CD4-positive, alpha-beta T cell (primary cell): ENCODE measurements around the gene OR5AU1. TPM values are rescaled to one million over a fixed set of nuclear protein-coding genes. Genes with fewer than 3 reads are reported as not detected.

Source experiments
- ATAC-seq: fragments of 200-7000 bp; cut with Tn5 transposase; one replicate; pipeline ENCODE4 v1.10.0; 2022; ENCODE audit warnings: mild to moderate bottlenecking; ENCODE audit not compliant: poor library complexity
- CTCF ChIA-PET: fragments of 350-600 bp; sonication (Branson Sonifier 250); formaldehyde crosslinking; loops from one replicate; lab custom pipeline; 2021; ENCODE audit warnings: antibody characterized with exemption, inconsistent platforms; lab: Charles Lee
- POLR2A ChIA-PET: fragments of 350-600 bp; sonication (Branson Sonifier 250); formaldehyde crosslinking; loops from one replicate; lab custom pipeline; 2021; ENCODE audit warnings: antibody characterized with exemption, inconsistent platforms; lab: Charles Lee
- DNase-seq, 14 experiments: peaks; one replicate each; pipeline ENCODE4 v3.0.0-alpha.2; 2013 to 2020; ENCODE audit warnings: mixed read lengths in 2 of 14
- H3K27ac ChIP-seq, 2 donors: one replicate each; pipeline versions ENCODE4 v1.5.1 to v1.7.0; 2013; ENCODE audit warnings: low read length in 2 of 2, low read depth in 1 of 2, mild to moderate bottlenecking in 1 of 2
- H3K27me3 ChIP-seq, 2 experiments: 1 replicate in 1 of 2; 2 replicates in 1 of 2; pipeline versions ENCODE4 v1.6.1 to v1.7.0; 2013; ENCODE audit warnings: low read length in 2 of 2, control low read depth in 1 of 2, mild to moderate bottlenecking in 1 of 2, moderate library complexity in 1 of 2; ENCODE audit not compliant: insufficient read depth in 2 of 2, control insufficient read depth in 1 of 2
- H3K36me3 ChIP-seq: one replicate; pipeline ENCODE4 v1.6.1; 2013; ENCODE audit warnings: low read length, control low read depth; ENCODE audit not compliant: insufficient read depth
- H3K4me1 ChIP-seq: one replicate; pipeline ENCODE4 v1.6.1; 2013; ENCODE audit warnings: low read length, control low read depth; ENCODE audit not compliant: insufficient read depth
- H3K4me3 ChIP-seq: one replicate; pipeline ENCODE4 v1.5.1; 2013; ENCODE audit warnings: mild to moderate bottlenecking, low read length, moderate library complexity
- H3K9me3 ChIP-seq, 2 experiments: 1 replicate in 1 of 2; 2 replicates in 1 of 2; pipeline versions ENCODE4 v1.6.1 to v1.7.0; 2013; ENCODE audit warnings: low read length in 2 of 2, mild to moderate bottlenecking in 2 of 2, control low read depth in 1 of 2, moderate library complexity in 1 of 2; ENCODE audit not compliant: control insufficient read depth in 1 of 2, insufficient read depth in 1 of 2
- H3K27ac Mint-ChIP-seq: one replicate; pipeline ENCODE4 v1.8.0; 2020; ENCODE audit warnings: mixed read lengths
- H3K27me3 Mint-ChIP-seq: one replicate; pipeline ENCODE4 v1.8.0; 2021; ENCODE audit warnings: mixed read lengths
- H3K36me3 Mint-ChIP-seq: one replicate; pipeline ENCODE4 v1.8.0; 2021; ENCODE audit warnings: low read depth, mixed read lengths
- H3K4me1 Mint-ChIP-seq: one replicate; pipeline ENCODE4 v1.8.0; 2021; ENCODE audit warnings: low read depth, mixed read lengths
- H3K4me3 Mint-ChIP-seq: one replicate; pipeline ENCODE4 v1.8.0; 2020; ENCODE audit warnings: mild to moderate bottlenecking, mixed read lengths
- H3K9me3 Mint-ChIP-seq: one replicate; pipeline ENCODE4 v1.8.0; 2020; ENCODE audit warnings: mixed read lengths
- CTCF ChIP-seq: fragments of 200-600 bp; IDR thresholded peaks from one replicate; pipeline ENCODE4 v1.8.0; 2022; ENCODE audit warnings: antibody characterized with exemption, mild to moderate bottlenecking
- intact Hi-C, 2 experiments: fragments of 100-400 bp; cut with DNase I in 1 of 2; cut with micrococcal nuclease in 1 of 2; formaldehyde crosslinking; loops; one replicate each; pipeline versions ENCODE4 v1.15.1 to v1.9.0; 2023 to 2025; cut with DNase I, micrococcal nuclease
- polyA plus RNA-seq, 2 donors: library from polyadenylated mRNA; unstranded; fragments of 120-200 nt; gene quantifications; one replicate each; pipeline ENCODE4 v1.2.1, GENCODE V29; 2013
- total RNA-seq, 174 experiments: library from RNA in 2 of 174; stranded (reverse) in 2 of 174; gene quantifications; one replicate each; pipeline ENCODE4 v1.2.3 and lab custom pipeline; 2021 to 2026

The OR5AU1 gene
- total RNA-seq (not detected), total RNA-seq (lab: John Stamatoyannopoulos, UW) (0 to 0.07 (median 0) reads per million in 172 experiments)
- polyA plus RNA-seq (2013, experiment 1 of 2) = not detected
- polyA plus RNA-seq (2013, experiment 2 of 2) = under 0.01 TPM

GRCh38 chr14:21155963-21156362 is at the start of gene OR5AU1:
Gene OR5AU1 (minus strand): TSS chr14:21156063. CDS start chr14:21155872, 191 bp downstream.
- H3K27me3 Mint-ChIP-seq = peaks cover 21% of the 10 kb centered on the region
- H3K36me3 Mint-ChIP-seq = no peaks in the 10 kb centered on the region
- TF ChIP-seq CTCF = no peak
- H3K27ac Mint-ChIP-seq = no peak within 1 kb of the TSS
- no peaks in the 10 kb centered on the region for H3K9me3 ChIP-seq
- no peaks in the 10 kb centered on the region for H3K9me3 Mint-ChIP-seq
- no peaks in the 10 kb centered on the region for H3K36me3 ChIP-seq
- no peaks in the 10 kb centered on the region for H3K4me1 ChIP-seq
- no peak for ATAC-seq
- H3K27me3 ChIP-seq = peaks cover 7 to 13% of the 10 kb centered on the region in 2 experiments
- no peak for DNase-seq
- intact Hi-C loops = loop anchor here in 1 of 2 experiments (10.0 kb wide), 1 partner anchor 459 kb away; no protein-coding TSS in a partner anchor
- H3K4me3 ChIP-seq = no peak within 1 kb of the TSS
- peaks cover 4% of the 10 kb centered on the region for H3K4me1 Mint-ChIP-seq
- no peak within 1 kb of the TSS for H3K4me3 Mint-ChIP-seq
- no peak within 1 kb of the TSS for H3K27ac ChIP-seq
- POLR2A ChIA-PET = no interaction called here
- CTCF ChIA-PET = interaction anchor here (1.3 kb wide), 1 partner anchor 21 kb away, joined by 4 read pairs; no protein-coding TSS in a partner anchor

GRCh38 chr14:21205026-21205677 is 49.3 kb upstream of the OR5AU1 start:
- peak overlapping the region; percentile 72 for H3K27ac Mint-ChIP-seq
- H3K36me3 Mint-ChIP-seq = peaks cover 66% of the 10 kb centered on the region

More at GRCh38 chr14:21205026-21205677, 49.3 kb upstream of the OR5AU1 start:
- POLR2A ChIA-PET = no interaction called here
- Mint-ChIP-seq H3K9me3 (no peaks in the 10 kb centered on the region), H3K4me3 (no peak overlapping the region), H3K27me3 (no peaks in the 10 kb centered on the region), H3K4me1 (peaks cover 37% of the 10 kb centered on the region)
- TF ChIP-seq CTCF = no peak
- H3K4me3 ChIP-seq = no peak overlapping the region
- ATAC-seq (no peak), DNase-seq (peak in 1 of 14 experiments; percentile 11)
- no peak overlapping the region for H3K27ac ChIP-seq
- intact Hi-C loops = no loop called here
- H3K9me3 ChIP-seq = no peaks in the 10 kb centered on the region
- H3K36me3 ChIP-seq = peaks cover 42% of the 10 kb centered on the region
- CTCF ChIA-PET = interaction anchor here (0.6 kb wide), 1 partner anchor 10 kb away, joined by 3 read pairs; no protein-coding TSS in a partner anchor
- H3K4me1 ChIP-seq = no peaks in the 10 kb centered on the region
- H3K27me3 ChIP-seq = no peaks in the 10 kb centered on the region
